Left ventricle myocardium superior (tissue), 1 donor: ENCODE data around the gene DBT. TPM values are rescaled to one million over a fixed set of nuclear protein-coding genes. Genes with fewer than 3 reads are reported as not detected.
"Not testable (repeated sequence)": the region's sequence is repeated elsewhere in the genome, so short reads cannot be mapped to it uniquely, and the experiment has no call there.

Experiments
- ATAC-seq: fragments of 200-7000 bp; cut with Tn5 transposase; one replicate; pipeline ENCODE4 v1.9.1; 2020; ENCODE audit warnings: mild to moderate bottlenecking, moderate library complexity
- DNase-seq: peaks from one replicate; pipeline ENCODE4 v3.0.0-alpha.2; 2020
- intact Hi-C: fragments of 100-400 bp; cut with micrococcal nuclease; formaldehyde crosslinking; loops from one replicate; pipeline ENCODE4 v1.11.0; 2022
- total RNA-seq: library from RNA; stranded (reverse); fragmentation: NEBNext Ultra II Directional; extraction: Animal tissue kit (Norgen Biotek cat#: 25700); gene quantifications from one replicate; pipeline ENCODE4 v1.2.1, GENCODE V29; 2021
- donor health status: DM: no; HTN: yes; CAD: no; lungs with severe emphysema.

Gene DBT
- total RNA-seq, 1 donor from 2014 or later = 36.2 TPM

DNA sequence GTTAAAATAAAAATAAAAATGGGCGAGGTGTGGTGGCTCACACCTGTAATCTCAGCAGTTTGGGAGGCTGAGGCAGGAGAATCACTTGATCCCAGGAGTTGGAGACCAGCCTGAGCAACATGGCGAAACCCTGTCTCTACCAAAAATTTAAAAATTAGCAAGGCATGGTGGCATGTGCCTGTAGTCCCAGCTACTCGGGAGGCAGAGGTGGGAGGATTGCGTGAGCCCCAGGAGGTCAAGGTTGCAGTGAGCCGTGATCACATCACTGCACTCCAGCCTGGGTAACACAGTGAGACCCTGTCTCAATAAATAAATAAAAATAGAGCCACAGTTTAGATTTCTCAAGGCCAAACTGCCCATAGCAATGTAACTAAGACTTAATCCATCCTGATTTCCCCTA is 6.6 kb upstream of the DBT start:
- ATAC-seq, DNase-seq, intact Hi-C loops: not testable (repeated sequence)

DNA sequence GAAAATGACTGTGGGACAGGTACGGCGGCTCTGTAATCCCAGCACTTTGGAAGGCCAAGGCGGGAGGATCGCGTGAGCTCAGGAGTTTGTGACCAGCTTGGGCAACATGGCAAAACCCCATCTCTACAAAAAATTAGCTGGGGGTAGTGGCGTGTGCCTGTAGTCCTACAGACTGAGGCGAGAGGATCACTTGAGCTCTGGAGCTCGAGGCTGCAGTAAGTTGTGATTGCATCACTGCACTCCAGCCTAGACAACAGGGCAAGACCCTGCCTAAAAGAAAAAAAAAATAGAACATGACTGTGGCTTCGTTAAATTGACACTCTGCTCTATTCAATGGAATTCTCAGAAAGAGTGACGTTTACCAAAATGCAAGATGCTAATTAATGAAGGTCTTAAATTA is 3.9 kb upstream of the DBT start:
- DNase-seq = no peak
- no peak for ATAC-seq
- intact Hi-C loops = no loop called here

DNA sequence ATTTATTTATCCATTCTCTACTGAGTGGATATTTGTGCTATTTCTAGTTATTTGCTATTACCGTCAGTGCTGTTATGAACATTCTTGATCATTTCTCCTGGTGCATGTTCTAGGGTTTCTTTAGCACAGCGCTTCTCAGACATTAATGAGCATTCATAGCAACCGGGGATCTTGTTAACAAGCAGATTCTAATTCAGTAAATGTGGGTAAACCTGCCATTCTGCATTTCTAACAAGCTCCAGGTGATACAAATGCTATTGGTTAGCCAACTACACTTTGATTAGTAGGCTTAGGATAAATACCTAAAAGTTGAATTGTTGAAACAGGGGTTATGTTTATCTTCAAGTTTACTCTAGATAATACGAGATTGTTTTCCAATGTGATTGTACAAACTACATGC is 3.3 kb upstream of the DBT start:
- DNase-seq (no peak), ATAC-seq (no peak)
- intact Hi-C loops = no loop called here

DNA sequence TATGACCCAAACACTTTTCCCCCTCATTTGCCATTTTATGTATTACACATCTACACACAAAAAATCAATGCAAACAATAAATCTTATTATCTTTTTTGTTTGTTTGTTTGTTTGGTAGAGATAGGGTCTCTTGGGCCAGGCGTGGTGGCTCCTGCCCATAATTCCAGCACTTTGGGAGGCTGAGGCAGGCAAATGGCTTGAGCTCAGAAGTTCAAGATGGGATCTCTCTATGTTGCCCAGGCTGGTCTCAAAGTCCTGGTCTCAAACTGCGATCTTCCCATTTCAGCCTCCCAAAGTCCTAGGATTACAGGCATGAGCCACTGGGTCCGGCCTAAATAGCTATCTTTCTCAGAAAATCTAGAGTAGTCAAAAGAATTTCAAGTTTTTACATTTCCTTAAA is 1.2 kb upstream of the DBT start:
- intact Hi-C loops = no loop called here
- no peak for ATAC-seq
- no peak for DNase-seq

DNA sequence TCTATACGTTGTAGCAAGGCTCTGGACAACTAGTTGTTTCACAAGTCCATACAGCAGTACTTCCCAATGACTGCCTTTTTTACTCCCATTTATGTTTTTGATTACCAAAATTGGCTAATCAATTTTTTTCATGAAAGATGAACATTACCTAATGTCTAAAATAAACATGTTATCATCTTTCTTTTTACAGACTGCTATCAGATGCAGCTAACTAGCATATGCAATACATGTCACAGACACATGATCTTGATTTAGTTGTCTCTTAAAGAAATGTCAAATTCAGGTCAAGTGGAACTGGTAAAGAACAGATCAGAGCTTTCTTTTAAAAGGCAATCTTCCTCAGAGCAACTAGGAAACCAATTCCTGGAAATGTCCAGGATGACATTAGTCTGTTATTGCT is 630 bp upstream of the DBT start:
- ATAC-seq = no peak
- no peak for DNase-seq
- intact Hi-C loops = no loop called here

DNA sequence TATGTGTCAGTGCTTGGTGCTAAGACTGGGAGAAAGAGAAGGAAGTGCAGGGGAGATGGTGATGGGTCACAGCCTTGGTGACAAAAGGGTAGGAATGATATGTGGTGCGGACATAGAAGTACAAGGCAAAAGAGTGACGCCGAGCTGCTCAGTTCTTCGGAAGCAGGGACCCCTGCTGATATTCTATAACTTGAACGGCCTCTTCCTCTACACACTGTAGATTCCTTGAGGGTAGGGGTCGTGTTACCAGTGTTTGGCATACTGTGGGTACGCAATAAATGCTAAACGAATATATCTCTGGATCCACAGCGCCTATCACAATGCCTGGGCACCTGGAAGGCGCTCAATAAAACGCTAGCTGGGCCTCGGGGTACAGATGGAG is 488 bp downstream of the DBT start:
- ATAC-seq (no peak), DNase-seq (no peak)
- intact Hi-C loops = no loop called here

DNA sequence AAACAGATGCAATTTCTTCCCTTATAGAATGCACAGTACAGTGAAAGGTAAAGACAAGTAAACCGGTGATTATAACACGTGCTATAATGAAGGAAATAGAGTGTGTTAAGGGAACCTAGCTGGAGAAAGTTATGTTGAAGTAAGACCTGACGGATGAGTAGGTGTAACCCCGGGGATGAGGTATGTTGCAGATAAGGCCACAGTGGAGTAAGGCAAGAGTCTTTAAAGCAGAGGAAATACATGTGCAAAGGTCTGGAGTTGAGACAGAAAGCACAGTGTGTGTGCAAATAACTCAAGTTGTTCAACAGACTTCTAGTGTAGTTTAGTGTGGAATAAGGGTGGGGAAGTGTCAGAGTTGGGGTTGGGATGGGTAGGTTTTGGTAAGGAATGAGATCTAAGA is 2.9 kb downstream of the DBT start:
- ATAC-seq = no peak
- intact Hi-C loops = no loop called here

DNA sequence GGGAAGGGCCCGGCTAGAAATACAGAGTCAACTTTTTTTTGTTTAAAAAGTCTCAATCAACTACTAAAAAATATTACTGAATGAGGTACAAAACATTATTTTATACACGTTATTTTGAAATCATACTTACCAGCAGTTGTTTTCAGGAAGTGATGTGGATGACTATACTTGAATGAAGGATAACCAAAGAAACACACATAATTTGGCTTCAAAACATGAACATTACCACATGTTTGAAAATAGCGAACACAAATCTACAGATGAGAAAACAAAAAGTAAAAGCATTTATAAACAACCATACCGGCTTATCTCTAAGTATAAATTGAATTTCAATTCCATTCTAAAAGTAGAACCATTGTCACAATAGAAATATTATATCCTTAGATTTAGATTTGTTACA is 9.0 kb downstream of the DBT start:
- DNase-seq = no peak
- ATAC-seq = no peak
- intact Hi-C loops = no loop called here

More for the DNA sequence above, 2.9 kb downstream of the DBT start:
- DNase-seq = no peak

DNA sequence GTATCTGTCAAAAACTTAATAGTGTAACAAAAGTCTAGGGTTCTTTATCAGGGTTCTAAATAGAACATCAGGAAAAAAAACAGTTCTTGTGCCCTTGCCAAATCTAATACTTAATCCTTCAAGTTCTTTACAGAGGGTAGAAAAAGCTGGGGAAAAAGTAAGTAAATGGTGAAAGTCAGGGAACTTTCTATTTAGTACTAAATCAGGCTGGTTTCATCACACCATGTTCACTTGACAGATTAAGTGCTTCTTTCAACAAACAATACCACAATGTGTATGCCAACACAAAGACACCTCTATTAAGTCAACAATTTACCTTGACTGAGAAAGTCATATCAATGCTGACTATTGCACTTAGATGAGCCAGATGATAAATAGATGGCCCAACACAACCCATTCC is 9.7 kb downstream of the DBT start:
- no peak for ATAC-seq
- intact Hi-C loops = no loop called here

DNA sequence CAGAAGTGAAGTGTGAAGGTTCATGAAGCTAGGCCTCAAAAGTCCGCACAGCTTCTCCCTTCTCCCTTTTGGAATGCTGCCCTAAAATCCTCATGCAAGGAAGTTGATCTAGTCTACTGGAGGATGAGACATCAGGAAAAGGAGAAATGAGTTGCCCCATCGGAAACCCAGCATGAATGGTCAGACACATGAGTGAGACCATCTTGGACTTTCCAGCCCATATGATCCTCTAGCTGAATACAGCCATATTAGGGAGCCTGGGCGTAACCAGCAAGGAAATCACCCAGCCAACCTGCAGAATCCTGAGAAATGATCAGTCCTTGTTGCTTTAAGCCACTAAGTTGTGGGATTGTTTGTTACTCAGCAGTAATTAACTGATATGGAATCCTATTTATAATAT is 12.5 kb downstream of the DBT start:
- DNase-seq (no peak), ATAC-seq (no peak)
- intact Hi-C loops = no loop called here

More for the DNA sequence above, 9.7 kb downstream of the DBT start:
- DNase-seq = no peak

DNA sequence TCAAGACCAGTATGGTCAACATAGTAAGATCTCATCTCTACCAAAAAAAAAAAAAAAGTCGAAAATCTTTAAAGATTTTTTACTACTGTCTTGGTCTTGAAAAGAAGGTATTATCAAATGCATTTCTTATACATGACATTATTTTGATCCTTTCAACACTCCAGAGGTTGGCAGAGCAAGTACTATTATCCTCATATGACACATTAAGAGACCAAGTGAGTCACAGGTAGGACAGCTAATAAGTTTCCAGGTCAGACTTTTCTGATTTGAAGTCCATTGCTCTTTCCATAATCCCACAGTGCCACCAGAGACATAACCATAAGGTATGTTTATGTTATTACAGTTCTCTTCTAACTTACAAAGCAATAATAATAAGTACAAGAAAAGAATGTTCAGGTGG is 15.2 kb downstream of the DBT start:
- ATAC-seq (no peak), DNase-seq (no peak)
- intact Hi-C loops = no loop called here

DNA sequence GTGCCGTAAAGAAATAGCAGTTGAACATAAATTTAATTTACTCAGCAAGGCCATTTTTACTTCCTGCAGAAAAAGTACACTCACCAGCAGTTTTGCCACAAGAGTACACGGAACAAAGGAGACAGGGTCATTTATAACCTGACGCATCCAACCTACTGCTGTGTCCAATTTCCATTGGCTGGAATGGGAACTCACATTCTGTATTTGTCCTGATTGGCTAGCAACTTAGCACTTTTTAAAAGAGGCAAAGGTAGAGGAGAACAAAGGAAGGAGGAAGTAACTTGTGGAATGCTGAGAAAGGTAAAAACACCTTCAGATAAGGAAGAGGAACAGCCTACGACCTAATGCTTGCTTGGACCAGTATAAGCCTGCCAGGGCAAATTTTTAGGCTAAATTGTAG is 16.1 kb downstream of the DBT start:
- intact Hi-C loops, DNase-seq, ATAC-seq: not testable (repeated sequence)

DNA sequence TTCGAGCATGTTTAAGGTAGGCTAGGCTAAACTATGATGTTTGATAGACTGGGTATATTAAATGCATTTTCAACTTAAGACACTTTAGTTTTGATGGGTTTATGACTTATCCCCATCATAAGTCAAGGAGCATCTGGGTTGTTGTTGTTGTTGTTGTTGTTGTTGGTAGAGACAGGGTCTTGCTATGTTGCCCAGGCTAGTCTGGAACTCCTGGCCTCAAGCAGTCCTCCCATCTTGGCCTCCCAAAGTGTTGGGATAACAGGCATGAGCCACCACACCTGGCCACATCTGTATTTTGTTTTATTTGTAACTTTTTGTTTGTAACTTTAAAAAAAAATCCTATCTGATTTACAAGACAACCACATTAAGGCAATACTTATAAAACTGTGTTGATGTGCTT is 17.5 kb downstream of the DBT start:
- intact Hi-C loops = no loop called here
- DNase-seq (no peak), ATAC-seq (no peak)

DNA sequence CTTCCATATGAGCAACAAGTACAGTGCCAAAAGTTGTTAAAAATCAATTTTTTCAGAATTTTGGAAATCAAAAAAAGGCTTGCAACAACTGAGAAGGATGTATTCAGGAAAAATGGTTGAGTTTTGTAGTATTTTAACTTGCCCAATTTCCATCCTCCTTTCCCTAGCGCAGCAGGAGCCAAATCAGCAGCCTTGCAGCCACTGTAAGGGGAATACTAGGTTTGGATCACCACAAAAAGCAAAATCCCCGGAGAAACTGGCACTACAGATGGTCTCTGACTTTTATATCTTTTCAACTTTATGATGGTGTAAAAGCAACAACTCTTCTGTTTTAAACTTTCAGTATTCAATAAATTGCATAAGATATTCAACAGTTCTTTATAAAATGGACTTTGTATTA is 17.9 kb downstream of the DBT start:
- DNase-seq = no peak
- no peak for ATAC-seq
- intact Hi-C loops = no loop called here

DNA sequence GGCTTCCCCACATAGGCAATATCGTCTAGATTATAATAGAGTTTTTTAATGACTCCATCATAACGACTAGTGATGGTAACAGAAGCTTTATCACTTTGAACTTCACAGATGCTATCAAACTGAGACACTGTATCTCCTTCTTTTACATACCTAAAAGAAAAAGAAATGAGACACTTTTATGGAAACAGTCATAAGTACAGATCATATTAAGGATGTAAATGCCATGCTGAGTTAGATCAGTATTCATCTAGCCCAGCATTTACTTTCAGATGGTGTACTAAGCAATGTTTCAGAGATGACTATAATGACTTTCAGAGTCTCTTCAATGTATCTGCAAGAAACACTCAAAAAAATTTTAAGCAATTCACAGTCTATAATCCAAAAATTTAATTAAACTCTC is 18.9 kb downstream of the DBT start:
- DNase-seq = no peak
- no peak for ATAC-seq
- intact Hi-C loops = no loop called here

DNA sequence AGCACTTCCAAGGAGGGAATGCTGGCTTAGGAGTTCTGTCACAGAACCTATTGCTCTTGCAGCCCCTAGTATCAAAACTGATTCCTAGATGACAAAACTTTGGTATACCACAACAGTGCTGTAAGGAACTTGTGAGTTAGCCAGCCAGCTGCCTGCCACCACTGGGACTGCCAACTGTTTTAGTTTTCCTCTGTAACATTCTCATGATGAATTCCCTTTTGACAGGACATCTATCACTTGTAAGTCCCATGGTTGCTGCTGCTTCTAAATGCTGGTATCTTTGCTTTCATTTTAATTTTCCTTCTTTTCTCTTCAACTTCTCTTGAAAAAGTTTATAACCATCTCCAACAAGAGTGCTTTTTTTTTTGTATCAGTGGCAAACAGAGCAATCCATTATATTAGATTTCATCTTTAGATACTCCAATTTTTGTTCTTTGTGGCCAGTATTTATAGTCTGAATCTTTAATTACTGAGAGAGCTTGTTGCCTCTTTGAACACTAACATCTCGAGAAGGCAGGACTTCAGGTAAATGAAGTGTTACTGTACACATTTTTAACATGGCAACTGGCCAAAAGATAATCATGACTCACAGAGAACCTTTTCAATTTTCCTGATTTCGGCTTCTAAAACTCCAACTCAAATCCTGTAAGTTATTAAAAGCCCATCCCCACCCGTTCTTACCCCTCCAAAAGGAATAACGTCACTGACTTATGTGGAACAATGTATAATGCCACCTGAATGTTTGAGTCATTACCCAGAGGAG is 19.8 kb downstream of the DBT start:
- no peak for DNase-seq
- peak; percentile 28 for ATAC-seq
- intact Hi-C loops = no loop called here

DNA sequence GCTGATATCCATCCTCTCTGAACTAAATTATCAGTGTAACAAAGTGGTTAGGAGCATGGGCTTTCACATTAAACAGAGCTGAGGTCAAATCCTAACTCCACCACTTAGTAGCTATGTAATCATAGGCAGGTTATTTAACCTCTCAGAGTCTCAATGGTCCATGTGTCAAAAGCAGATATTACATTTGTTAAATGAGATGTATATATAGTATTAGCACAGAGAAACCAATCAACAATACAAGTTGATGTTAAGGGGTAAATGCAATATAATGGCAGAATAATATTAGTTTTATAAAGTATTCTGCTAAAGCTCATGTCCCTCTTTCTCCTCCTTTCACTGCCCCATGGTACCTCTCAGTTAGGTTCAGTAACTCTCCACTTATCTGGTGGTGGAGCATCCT is 27.2 kb downstream of the DBT start:
- intact Hi-C loops = no loop called here
- DNase-seq (no peak), ATAC-seq (no peak)

DNA sequence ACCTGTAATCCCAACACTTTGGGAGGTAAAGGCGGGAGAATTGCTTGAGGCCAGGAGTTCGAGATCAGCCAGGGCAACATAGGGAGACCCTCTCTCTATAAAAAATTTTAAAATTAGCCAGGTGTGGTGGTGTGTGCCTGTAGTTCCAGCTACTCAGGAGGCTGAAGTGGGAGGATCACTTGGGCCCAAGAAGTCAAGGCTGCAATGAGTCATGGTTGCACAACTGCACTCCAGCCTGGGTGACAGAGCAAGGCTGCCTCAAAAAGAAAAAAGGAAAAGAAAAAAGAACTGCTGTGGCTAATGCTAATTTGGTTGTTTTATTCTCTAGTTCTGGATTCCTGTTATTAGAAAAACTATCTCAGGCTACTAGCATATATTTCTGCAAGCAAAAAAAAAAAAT is 29.8 kb downstream of the DBT start:
- intact Hi-C loops = no loop called here
- DNase-seq = no peak

DNA sequence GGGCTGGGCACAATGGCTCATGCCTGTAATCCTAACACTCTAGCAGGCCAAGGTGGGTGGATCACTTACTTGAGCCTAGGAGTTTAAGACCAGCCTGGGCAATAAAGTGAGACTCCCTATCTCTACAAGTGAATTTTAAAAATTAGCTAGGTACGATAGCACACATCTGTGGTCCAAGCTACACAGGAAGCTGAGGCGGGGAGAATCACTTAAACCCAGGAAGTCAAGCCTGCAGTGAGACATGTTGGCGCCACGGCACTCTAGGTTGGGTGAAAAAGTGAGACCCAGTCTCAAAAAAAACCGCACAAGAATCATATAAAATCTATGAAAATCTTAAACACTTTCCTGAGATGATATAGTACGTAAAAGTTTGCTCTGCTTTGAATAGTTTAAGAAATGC is 30.2 kb downstream of the DBT start:
- ATAC-seq = no peak
- DNase-seq = no peak
- intact Hi-C loops = no loop called here

More for the DNA sequence above, 29.8 kb downstream of the DBT start:
- no peak for ATAC-seq

DNA sequence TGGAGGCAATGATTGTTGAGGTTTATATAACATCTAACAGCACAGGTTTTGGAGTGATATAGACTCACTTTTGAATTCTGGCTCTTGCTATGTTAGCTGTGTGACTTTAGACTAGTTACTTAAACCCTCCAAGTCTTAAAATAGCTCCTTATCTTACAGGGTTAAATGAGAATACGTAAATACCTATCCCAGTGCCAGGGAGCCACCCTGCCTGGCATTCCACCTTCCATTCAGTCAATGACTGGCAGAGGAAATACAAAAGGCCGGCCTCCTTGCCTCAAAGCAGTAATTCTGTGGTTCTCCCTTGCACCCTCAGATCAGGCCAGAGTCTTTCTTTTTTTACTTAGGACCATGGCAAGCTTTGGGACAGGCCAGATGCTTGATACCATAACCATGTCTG is 31.8 kb downstream of the DBT start:
- intact Hi-C loops = no loop called here
- peak; percentile 96 for ATAC-seq
- peak; percentile 67 for DNase-seq

DNA sequence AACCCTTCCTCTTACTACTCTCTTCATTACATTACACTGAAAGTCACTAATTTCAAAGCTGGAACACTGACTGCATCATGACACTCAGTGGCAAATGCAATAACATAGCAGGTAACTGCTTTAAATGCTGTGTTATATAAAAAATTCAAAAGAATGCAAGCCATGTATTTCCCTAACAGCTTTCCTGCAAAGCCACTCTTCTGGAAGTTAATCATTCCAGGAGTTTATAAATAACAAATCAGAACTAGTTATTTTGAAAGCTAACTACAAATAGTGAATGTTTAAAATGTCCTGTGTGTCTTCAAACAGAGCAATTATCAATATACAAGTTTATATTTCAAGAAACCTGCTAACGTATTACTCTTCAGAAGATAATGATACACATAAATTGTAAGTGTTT is 34.5 kb downstream of the DBT start:
- DNase-seq = no peak
- ATAC-seq = no peak
- intact Hi-C loops = no loop called here

DNA sequence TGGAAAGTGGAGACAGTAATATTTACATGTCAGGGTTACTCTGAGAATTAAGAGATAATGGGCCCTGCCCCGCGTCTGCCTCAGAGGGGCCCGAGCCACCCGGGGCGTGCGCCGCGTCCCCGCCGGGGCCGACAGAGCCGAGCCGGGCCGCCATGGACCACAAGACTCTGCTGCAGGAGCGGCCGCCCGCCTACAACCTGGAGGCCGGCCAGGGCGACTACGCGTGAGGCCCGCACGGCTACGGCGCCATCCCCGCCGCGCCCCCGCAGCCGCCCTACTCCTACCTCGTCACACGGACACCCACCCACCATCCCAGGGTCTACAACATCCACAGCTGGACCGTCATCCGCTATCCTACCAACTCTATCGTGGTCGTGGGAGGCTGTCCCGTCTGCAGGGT is 36.5 kb downstream of the DBT start:
- ATAC-seq (no peak), DNase-seq (no peak)
- intact Hi-C loops = no loop called here
